Ishikawa (cell line): ENCODE data around the gene TNKS1BP1.

ENCODE experiments used
- CEBPB ChIP-seq: IDR thresholded peaks from 2 replicates; pipeline ENCODE4 v1.6.1; 2012
- EGR1 ChIP-seq: IDR thresholded peaks from 2 replicates; pipeline ENCODE4 v1.6.1; 2012
- EP300 ChIP-seq: IDR thresholded peaks from 2 replicates; pipeline ENCODE4 v1.6.1; 2012; ENCODE audit warnings: borderline replicate concordance
- MAX ChIP-seq: IDR thresholded peaks from 2 replicates; pipeline ENCODE4 v1.6.1; 2012
- RAD21 ChIP-seq: IDR thresholded peaks from 2 replicates; pipeline ENCODE4 v1.6.1; 2012; ENCODE audit warnings: low read depth
- REST ChIP-seq: IDR thresholded peaks from 2 replicates; pipeline ENCODE4 v1.6.1; 2012; ENCODE audit warnings: low read depth, mild to moderate bottlenecking
- TAF1 ChIP-seq: IDR thresholded peaks from 2 replicates; pipeline ENCODE4 v1.6.1; 2012; ENCODE audit warnings: low read depth, mild to moderate bottlenecking
- TEAD4 ChIP-seq: IDR thresholded peaks from 2 replicates; pipeline ENCODE4 v1.6.1; 2012
- YY1 ChIP-seq: IDR thresholded peaks from 2 replicates; pipeline ENCODE4 v1.6.1; 2012; ENCODE audit warnings: low read depth
- ZBTB7A ChIP-seq: IDR thresholded peaks from 2 replicates; pipeline ENCODE4 v1.6.1; 2012; ENCODE audit warnings: low read depth

GRCh38 chr11:57361926-57362325 lies 37.2 kb upstream of the TNKS1BP1 start:
- no peak for TF ChIP-seq TEAD4
- no peak for TF ChIP-seq ZBTB7A
- TF ChIP-seq TAF1 = no peak
- no peak for TF ChIP-seq EGR1
- TF ChIP-seq RAD21 = no peak
- no peak for TF ChIP-seq REST
- no peak for TF ChIP-seq CEBPB
- no peak for TF ChIP-seq YY1
- TF ChIP-seq MAX = no peak
- TF ChIP-seq EP300 = no peak
